ENCODE data around the gene TTC3.
"Not testable (repeated sequence)": the region's sequence is repeated elsewhere in the genome, so short reads cannot be mapped to it uniquely, and the experiment has no call there.

TTC3 gene, protein sequence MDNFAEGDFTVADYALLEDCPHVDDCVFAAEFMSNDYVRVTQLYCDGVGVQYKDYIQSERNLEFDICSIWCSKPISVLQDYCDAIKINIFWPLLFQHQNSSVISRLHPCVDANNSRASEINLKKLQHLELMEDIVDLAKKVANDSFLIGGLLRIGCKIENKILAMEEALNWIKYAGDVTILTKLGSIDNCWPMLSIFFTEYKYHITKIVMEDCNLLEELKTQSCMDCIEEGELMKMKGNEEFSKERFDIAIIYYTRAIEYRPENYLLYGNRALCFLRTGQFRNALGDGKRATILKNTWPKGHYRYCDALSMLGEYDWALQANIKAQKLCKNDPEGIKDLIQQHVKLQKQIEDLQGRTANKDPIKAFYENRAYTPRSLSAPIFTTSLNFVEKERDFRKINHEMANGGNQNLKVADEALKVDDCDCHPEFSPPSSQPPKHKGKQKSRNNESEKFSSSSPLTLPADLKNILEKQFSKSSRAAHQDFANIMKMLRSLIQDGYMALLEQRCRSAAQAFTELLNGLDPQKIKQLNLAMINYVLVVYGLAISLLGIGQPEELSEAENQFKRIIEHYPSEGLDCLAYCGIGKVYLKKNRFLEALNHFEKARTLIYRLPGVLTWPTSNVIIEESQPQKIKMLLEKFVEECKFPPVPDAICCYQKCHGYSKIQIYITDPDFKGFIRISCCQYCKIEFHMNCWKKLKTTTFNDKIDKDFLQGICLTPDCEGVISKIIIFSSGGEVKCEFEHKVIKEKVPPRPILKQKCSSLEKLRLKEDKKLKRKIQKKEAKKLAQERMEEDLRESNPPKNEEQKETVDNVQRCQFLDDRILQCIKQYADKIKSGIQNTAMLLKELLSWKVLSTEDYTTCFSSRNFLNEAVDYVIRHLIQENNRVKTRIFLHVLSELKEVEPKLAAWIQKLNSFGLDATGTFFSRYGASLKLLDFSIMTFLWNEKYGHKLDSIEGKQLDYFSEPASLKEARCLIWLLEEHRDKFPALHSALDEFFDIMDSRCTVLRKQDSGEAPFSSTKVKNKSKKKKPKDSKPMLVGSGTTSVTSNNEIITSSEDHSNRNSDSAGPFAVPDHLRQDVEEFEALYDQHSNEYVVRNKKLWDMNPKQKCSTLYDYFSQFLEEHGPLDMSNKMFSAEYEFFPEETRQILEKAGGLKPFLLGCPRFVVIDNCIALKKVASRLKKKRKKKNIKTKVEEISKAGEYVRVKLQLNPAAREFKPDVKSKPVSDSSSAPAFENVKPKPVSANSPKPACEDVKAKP (N-terminal part only)

DNA sequence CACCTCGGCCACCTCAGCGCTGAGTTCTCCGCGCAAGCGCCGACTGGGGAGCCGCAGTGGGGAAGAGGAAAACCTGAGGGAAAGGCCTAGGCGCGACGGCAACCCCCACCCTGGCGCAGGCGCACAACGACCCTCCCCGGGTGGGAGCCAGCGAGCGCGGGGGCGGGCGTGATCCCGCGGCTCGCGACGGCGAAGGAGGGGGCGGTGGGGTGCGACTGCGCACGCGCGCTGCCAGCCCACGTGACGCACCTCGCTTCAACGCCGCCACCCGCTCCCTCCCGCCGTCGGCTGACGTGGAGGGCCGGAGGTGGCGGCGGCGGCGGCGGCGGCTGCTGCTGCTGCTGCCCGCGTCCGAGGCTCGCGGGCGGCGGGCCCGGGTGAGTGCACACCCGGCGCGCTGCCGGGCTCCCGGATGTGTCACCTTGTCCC lies at the start of gene TTC3, which contains the start of gene PIGP:
Gene TTC3, plus strand, starts transcription at position 267 of the 429 bp plus-strand sequence. CDS start 14,004 bp downstream, outside the sequence.
Gene PIGP, minus strand, starts transcription at position 84 of the 429 bp plus-strand sequence. CDS start 556 bp downstream, outside the sequence.
- TF ChIP-seq, protein P1, sequence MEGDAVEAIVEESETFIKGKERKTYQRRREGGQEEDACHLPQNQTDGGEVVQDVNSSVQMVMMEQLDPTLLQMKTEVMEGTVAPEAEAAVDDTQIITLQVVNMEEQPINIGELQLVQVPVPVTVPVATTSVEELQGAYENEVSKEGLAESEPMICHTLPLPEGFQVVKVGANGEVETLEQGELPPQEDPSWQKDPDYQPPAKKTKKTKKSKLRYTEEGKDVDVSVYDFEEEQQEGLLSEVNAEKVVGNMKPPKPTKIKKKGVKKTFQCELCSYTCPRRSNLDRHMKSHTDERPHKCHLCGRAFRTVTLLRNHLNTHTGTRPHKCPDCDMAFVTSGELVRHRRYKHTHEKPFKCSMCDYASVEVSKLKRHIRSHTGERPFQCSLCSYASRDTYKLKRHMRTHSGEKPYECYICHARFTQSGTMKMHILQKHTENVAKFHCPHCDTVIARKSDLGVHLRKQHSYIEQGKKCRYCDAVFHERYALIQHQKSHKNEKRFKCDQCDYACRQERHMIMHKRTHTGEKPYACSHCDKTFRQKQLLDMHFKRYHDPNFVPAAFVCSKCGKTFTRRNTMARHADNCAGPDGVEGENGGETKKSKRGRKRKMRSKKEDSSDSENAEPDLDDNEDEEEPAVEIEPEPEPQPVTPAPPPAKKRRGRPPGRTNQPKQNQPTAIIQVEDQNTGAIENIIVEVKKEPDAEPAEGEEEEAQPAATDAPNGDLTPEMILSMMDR (conservative IDR thresholded peaks at IDR 0.05; ENCODE audit: low read depth, low read length) = no peak
- peak; percentile 64 for DNase-seq (ENCODE audit: low read depth)
- peak within 1 kb of the TSS; percentile 74 for H3K4me3 ChIP-seq (ENCODE audit: low read length)

DNA sequence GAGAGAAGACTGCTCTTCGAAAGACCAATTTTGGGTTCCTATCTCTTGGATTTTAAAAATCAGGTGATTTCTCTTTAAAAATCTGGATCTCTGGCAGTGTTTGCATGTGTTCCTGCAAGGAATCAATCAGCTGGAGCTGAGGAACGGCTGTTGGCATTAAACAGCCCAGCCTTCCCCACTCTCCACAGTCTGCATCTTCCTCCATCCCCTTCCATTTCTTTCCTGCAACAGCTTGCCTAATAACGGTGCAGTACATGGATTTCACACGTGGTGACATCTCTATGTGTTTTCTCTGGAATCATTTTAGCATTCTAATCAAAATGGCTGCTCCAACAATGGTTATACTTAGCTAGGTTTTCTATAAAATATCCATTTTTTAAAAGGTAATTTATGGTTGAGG lies 46.6 kb upstream of the TTC3 start:
- no peak for DNase-seq (ENCODE audit: low read depth)
- TF ChIP-seq, protein P1 (conservative IDR thresholded peaks at IDR 0.05; ENCODE audit: low read depth, low read length) = no peak
- no peak overlapping the region for H3K4me3 ChIP-seq (ENCODE audit: low read length)

DNA sequence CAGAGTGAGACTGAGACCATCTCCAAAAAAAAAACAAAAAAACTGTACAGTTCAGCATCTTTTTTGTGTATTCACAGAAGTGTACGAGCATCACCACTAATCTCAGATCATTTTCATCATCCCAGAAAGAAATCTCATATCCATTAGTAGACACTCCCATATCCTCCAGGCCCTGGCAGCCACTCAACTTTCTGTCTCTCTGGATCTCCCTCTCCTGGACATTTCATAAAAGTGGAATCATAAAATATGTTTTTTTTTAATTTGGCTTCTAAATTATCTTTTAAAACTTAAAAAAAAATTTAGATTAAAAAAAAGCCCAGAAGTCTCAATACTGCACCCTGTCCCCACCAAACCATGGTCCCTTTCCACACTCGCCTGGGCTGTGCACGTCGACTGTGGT lies 44.5 kb upstream of the TTC3 start:
- H3K4me3 ChIP-seq (ENCODE audit: low read length) = no peak overlapping the region
- DNase-seq (ENCODE audit: low read depth) = no peak
- TF ChIP-seq, protein P1 (conservative IDR thresholded peaks at IDR 0.05; ENCODE audit: low read depth, low read length) = peak; percentile 3

DNA sequence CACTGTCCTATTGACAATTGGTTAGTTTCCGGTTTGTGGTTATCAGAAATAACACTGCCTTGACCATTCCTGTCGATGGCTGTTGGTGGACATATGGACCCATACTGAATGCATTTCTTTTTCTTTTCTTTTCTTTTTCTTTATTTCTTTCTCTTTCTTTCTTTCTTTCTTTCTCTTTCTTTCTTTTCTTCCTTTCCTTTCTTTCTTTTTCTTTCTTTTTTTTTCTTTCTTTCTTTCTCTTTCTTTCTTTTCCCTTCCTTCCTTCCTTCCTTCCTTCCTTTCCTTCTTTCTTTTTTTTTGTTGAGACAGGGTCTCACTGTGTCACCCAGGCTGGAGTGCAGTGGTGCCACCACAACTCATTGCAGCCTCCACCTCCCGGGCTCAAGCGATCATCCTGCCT lies 42.2 kb upstream of the TTC3 start:
- DNase-seq (ENCODE audit: low read depth) = no peak
- no peak overlapping the region for H3K4me3 ChIP-seq (ENCODE audit: low read length)
- TF ChIP-seq, protein P1 (conservative IDR thresholded peaks at IDR 0.05; ENCODE audit: low read depth, low read length) = no peak

DNA sequence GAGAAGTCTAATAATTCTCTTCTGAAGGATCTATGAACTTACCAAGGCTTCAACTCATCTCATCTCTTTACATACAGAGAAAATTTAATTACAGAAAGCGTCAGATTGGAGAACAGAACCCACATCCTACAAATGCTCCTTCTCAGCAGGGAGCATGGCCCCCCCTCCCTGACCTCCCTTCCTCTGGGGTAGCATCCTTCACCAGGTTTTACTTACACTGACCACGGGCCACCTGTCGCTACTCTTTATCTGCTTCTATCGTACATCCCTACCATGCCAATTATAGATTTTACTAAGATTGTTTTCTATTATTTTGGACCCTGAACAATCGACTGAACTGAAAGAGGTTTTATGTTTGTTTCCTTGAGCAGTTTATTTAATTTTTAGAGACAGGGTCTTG lies 40.8 kb upstream of the TTC3 start:
- no peak overlapping the region for H3K4me3 ChIP-seq (ENCODE audit: low read length)
- TF ChIP-seq, protein P1 (conservative IDR thresholded peaks at IDR 0.05; ENCODE audit: low read depth, low read length) = no peak
- no peak for DNase-seq (ENCODE audit: low read depth)

DNA sequence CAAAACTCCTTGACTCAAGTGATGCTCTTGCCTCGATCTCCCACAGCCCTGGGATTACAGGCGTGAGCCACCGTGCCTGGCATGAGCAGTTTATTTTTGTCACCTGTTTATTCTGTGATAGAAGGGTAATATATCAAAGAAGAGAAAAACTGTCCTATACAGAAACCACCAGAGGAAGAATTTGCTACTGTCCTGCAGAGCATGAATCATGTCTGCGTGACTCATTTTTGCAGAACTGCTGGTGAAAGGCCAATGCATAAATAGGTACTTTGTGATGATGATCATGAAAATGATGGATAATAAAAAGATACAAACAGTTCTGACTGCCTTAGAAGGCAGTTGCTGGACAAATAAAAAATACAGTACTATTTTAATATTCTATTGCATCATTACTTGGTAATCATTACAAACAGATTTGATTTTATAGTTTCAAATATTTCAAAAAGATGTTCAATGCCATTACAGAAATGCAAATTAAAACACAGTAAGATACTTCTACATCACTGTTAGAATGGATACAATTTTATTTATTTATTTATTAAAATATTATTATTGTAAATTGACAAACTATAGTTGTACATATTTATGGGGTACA lies 40.1 kb upstream of the TTC3 start:
- TF ChIP-seq, protein P1 (conservative IDR thresholded peaks at IDR 0.05; ENCODE audit: low read depth, low read length) = no peak
- H3K4me3 ChIP-seq (ENCODE audit: low read length) = no peak overlapping the region
- DNase-seq (ENCODE audit: low read depth) = no peak

DNA sequence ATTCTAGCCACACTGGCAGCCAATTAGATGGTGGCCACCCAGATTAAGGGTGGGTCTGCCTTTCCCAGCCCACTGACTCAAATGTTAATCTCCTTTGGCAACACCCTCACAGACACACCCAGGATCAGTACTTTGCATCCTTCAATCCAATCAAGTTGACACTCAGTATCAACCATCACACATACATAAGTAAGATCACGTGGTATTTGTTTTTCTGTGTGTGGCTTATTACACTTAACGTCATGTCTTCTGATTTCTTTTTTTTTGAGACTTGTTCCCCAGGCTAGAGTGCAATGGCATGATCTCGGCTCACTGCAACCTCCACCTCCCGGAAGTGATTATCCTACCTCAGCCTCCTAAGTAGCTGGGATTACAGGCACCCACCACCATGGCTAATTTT lies 38.7 kb upstream of the TTC3 start:
- H3K4me3 ChIP-seq (ENCODE audit: low read length); DNase-seq (ENCODE audit: low read depth): not testable (repeated sequence)
